PC-9 (cell line): ENCODE results near the gene LINGO1.

ENCODE experiments used
- CTCF ChIP-seq: fragments of 200-600 bp; sonication (generic); conservative IDR thresholded peaks from 2 replicates; pipeline ENCODE4 v1.6.1; 2017; ENCODE audit warnings: mixed run types, antibody characterized with exemption, mild to moderate bottlenecking, moderate library complexity
- EZH2 ChIP-seq: fragments of 200-600 bp; sonication (generic); IDR thresholded peaks from 2 replicates; pipeline ENCODE4 v1.8.0; 2017; ENCODE audit warnings: antibody characterized with exemption, low read depth

- TF ChIP-seq CTCF (no peak), EZH2 (0 out of 2 replicates have a peak, but pooled peaks have one; percentile 30)
Measured at GRCh38 chr15:77657634-77658238, 25.0 kb upstream of the LINGO1 start.
